ENCODE measurements around the gene SPIRE1.

The SPIRE1 gene

GRCh38 chr18:12657684-12658425 lies at the start of gene SPIRE1:
Gene SPIRE1 (minus strand): TSS chr18:12658107. CDS start chr18:12657866, 241 bp downstream.
- DNase-seq (ENCODE audit: low spot score) = peak; percentile 75

GRCh38 chr18:12703664-12704063 lies 45.8 kb upstream of the SPIRE1 start:
- DNase-seq (ENCODE audit: low spot score) = peak; percentile 75

GRCh38 chr18:12703096-12703567 lies 45.2 kb upstream of the SPIRE1 start:
- DNase-seq (ENCODE audit: low spot score) = no peak

- DNase-seq (ENCODE audit: low spot score) = peak; percentile 90
These were observed 44.6 kb upstream of the SPIRE1 start, which contains the start of the genes CEP76 and PSMG2 for GRCh38 chr18:12702221-12703095. Gene CEP76 (minus strand): TSS chr18:12702723. CDS start chr18:12702548, 175 bp downstream. Gene PSMG2 (plus strand): TSS chr18:12703042. CDS start chr18:12703108, 66 bp downstream.

GRCh38 chr18:12701161-12701560 lies 43.3 kb upstream of the SPIRE1 start:
- DNase-seq (ENCODE audit: low spot score) = peak; percentile 23

GRCh38 chr18:12699747-12700146 lies 41.8 kb upstream of the SPIRE1 start:
- DNase-seq (ENCODE audit: low spot score) = no peak

GRCh38 chr18:12694032-12694431 lies 36.1 kb upstream of the SPIRE1 start:
- DNase-seq (ENCODE audit: low spot score) = no peak

- DNase-seq (ENCODE audit: low spot score) = no peak
These were observed 34.3 kb upstream of the SPIRE1 start for GRCh38 chr18:12692206-12692605.

GRCh38 chr18:12689256-12689850 lies 31.4 kb upstream of the SPIRE1 start:
- DNase-seq (ENCODE audit: low spot score) = no peak

- peak; percentile 47 for DNase-seq (ENCODE audit: low spot score)
These were observed 28.2 kb upstream of the SPIRE1 start for GRCh38 chr18:12686100-12686499.

GRCh38 chr18:12679183-12679786 lies 21.4 kb upstream of the SPIRE1 start:
- no peak for DNase-seq (ENCODE audit: low spot score)

GRCh38 chr18:12668041-12668440 lies 10.1 kb upstream of the SPIRE1 start:
- no peak for DNase-seq (ENCODE audit: low spot score)

GRCh38 chr18:12659904-12660605 lies 2.1 kb upstream of the SPIRE1 start:
- DNase-seq (ENCODE audit: low spot score) = peak; percentile 81

GRCh38 chr18:12658426-12659138 lies 675 bp upstream of the SPIRE1 start:
- peak; percentile 74 for DNase-seq (ENCODE audit: low spot score)

GRCh38 chr18:12656938-12657683 lies 796 bp downstream of the SPIRE1 start:
- DNase-seq (ENCODE audit: low spot score) = peak; percentile 46

- peak; percentile 79 for DNase-seq (ENCODE audit: low spot score)
These were observed 1.3 kb downstream of the SPIRE1 start for GRCh38 chr18:12656605-12656937.

GRCh38 chr18:12654971-12655370 lies 2.9 kb downstream of the SPIRE1 start:
- DNase-seq (ENCODE audit: low spot score) = no peak

- DNase-seq (ENCODE audit: low spot score) = peak; percentile 32
These were observed 5.0 kb downstream of the SPIRE1 start for GRCh38 chr18:12652861-12653401.

- DNase-seq (ENCODE audit: low spot score) = no peak
These were observed 6.3 kb downstream of the SPIRE1 start for GRCh38 chr18:12651651-12652050.

GRCh38 chr18:12647773-12648172 lies 10.1 kb downstream of the SPIRE1 start:
- DNase-seq (ENCODE audit: low spot score) = no peak
